ENCODE data around the gene DDHD1. TPM values are rescaled to one million over a fixed set of nuclear protein-coding genes. Genes with fewer than 3 reads are reported as not detected.
"Not testable (repeated sequence)": the region's sequence is repeated elsewhere in the genome, so short reads cannot be mapped to it uniquely, and the experiment has no call there.

DDHD1 gene
- total RNA-seq, 3 donors from 2014 or later (not counting 1 experiment from before 2014, with no cell fraction given) = 76.6 to 82.3 (median 80.9) TPM

DNA sequence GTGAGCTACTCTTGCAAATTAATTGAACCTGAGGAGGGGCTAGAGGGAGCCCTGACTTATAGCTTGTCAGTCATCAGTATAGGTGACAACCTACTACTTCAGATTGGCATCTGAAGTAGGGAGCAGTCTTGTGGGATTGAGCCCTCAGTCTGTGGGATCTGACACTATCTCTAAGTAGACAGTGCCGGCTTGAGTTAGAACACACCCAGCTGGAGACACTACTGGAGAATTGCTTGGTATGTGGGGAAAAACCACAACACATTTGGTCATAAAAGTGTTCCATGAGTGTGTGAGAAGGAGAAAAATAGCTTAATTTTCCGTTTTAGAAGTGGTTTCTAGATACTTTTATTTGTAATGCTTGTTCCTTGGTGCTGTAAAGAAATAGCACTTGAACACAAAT, 30.5 kb upstream of the DDHD1 start:
- Histone ChIP-seq H3K4me1 (ENCODE audit: control insufficient read depth, insufficient read depth, low read length) (peaks cover 9% of the 10 kb centered on the region), H3K9me3 (ENCODE audit: control insufficient read depth, insufficient read depth, low read length) (no peaks in the 10 kb centered on the region), H3K4me3 (ENCODE audit: low read length) (no peak overlapping the region), H3K36me3 (ENCODE audit: control insufficient read depth, insufficient read depth, low read length) (no peaks in the 10 kb centered on the region), H3K27me3 (ENCODE audit: control insufficient read depth, insufficient read depth, low read length) (no peaks in the 10 kb centered on the region), H3K27ac (ENCODE audit: low read length) (no peak overlapping the region)
- TF ChIP-seq, protein P1, sequence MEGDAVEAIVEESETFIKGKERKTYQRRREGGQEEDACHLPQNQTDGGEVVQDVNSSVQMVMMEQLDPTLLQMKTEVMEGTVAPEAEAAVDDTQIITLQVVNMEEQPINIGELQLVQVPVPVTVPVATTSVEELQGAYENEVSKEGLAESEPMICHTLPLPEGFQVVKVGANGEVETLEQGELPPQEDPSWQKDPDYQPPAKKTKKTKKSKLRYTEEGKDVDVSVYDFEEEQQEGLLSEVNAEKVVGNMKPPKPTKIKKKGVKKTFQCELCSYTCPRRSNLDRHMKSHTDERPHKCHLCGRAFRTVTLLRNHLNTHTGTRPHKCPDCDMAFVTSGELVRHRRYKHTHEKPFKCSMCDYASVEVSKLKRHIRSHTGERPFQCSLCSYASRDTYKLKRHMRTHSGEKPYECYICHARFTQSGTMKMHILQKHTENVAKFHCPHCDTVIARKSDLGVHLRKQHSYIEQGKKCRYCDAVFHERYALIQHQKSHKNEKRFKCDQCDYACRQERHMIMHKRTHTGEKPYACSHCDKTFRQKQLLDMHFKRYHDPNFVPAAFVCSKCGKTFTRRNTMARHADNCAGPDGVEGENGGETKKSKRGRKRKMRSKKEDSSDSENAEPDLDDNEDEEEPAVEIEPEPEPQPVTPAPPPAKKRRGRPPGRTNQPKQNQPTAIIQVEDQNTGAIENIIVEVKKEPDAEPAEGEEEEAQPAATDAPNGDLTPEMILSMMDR (IDR thresholded peaks at IDR 0.05) = no peak
- 63% methylated on average over 2 of the region's 2 CpGs for WGBS (ENCODE audit: insufficient coverage)
- Mint-ChIP-seq H3K27ac (no peak overlapping the region), H3K4me1 (peaks cover 15 to 19% of the 10 kb centered on the region in 2 donors), H3K9me3 (no peaks in the 10 kb centered on the region), H3K4me3 (no peak overlapping the region), H3K27me3 (ENCODE audit: low read depth in 2 of 2) (no peaks in the 10 kb centered on the region), H3K36me3 (no peaks in the 10 kb centered on the region)
- intact Hi-C loops (cut with micrococcal nuclease) = no loop called here
- DNase-seq = no peak
- no peak for ATAC-seq

DNA sequence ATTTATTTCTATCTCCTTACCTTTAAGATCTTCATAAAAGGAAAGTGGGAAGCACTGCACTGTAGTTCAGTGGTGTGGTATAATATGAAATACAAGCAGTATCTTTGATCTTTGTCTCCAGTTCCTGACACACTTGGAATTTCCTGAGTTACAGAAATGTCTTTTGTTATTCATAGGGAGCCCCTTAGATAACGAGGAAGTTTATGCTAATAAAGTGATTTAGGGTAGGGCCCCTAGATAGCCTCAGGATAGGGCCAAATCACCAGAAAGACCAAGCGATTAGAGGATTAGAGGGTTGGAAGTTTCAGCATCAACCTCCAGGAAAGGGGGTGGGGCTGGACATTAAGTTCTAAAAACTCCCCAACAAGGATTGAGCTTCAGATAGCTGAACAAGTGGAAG, 29.9 kb upstream of the DDHD1 start:
- Mint-ChIP-seq H3K4me1 (peaks cover 15 to 19% of the 10 kb centered on the region in 2 donors), H3K27ac (no peak overlapping the region), H3K9me3 (no peaks in the 10 kb centered on the region), H3K4me3 (no peak overlapping the region), H3K27me3 (ENCODE audit: low read depth in 2 of 2) (no peaks in the 10 kb centered on the region), H3K36me3 (no peaks in the 10 kb centered on the region)
- intact Hi-C loops (cut with micrococcal nuclease) = no loop called here
- Histone ChIP-seq H3K36me3 (ENCODE audit: control insufficient read depth, insufficient read depth, low read length) (no peaks in the 10 kb centered on the region), H3K4me3 (ENCODE audit: low read length) (no peak overlapping the region), H3K9me3 (ENCODE audit: control insufficient read depth, insufficient read depth, low read length) (no peaks in the 10 kb centered on the region), H3K27ac (ENCODE audit: low read length) (no peak overlapping the region), H3K27me3 (ENCODE audit: control insufficient read depth, insufficient read depth, low read length) (no peaks in the 10 kb centered on the region), H3K4me1 (ENCODE audit: control insufficient read depth, insufficient read depth, low read length) (peaks cover 9% of the 10 kb centered on the region)
- TF ChIP-seq, protein P1 (IDR thresholded peaks at IDR 0.05) = no peak
- ATAC-seq = no peak
- no peak for DNase-seq
- WGBS (ENCODE audit: insufficient coverage) = 82% methylated on average over 2 of the region's 2 CpGs

DNA sequence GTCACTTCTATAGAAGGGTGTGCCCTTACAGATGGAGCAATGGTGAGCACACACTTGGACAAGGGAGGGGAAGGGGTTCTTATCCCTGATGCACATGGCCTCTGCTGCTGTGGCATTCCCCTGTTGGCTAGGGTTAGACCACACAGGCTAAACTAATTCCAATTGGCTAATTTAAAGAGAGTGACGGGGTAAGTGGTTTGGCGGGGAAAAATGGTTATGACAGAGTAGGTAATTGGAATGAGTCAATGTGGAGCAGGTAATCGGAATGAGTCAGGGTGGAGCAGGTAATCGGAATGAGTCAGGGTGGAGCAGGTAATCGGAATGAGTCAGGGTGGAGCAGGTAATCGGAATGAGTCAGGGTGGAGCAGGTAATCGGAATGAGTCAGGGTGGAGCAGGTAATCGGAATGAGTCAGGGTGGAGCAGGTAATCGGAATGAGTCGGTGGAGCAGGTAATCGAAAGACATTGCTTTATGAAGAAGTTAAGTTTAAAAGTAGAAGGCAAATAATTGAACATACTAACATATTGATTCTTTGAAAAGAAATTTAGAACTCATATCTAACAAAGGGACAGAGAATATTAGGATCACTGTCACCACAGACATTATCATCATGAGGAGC, 28.4 kb upstream of the DDHD1 start:
- H3K36me3 Mint-ChIP-seq; H3K4me3 Mint-ChIP-seq; H3K9me3 ChIP-seq (ENCODE audit: control insufficient read depth, insufficient read depth, low read length); H3K9me3 Mint-ChIP-seq; H3K27me3 ChIP-seq (ENCODE audit: control insufficient read depth, insufficient read depth, low read length); H3K36me3 ChIP-seq (ENCODE audit: control insufficient read depth, insufficient read depth, low read length); H3K4me3 ChIP-seq (ENCODE audit: low read length); ATAC-seq; H3K4me1 ChIP-seq (ENCODE audit: control insufficient read depth, insufficient read depth, low read length); H3K27me3 Mint-ChIP-seq (ENCODE audit: low read depth in 2 of 2); intact Hi-C loops (cut with micrococcal nuclease); H3K27ac ChIP-seq (ENCODE audit: low read length): not testable (repeated sequence)
- WGBS (ENCODE audit: insufficient coverage) = 88% methylated on average over 5 of the region's 11 CpGs
- peaks cover 15 to 19% of the 10 kb centered on the region in 2 donors for H3K4me1 Mint-ChIP-seq
- DNase-seq = peak in 1 of 2 donors; percentile 8
- peak overlapping the region; percentile 25 to 83 for H3K27ac Mint-ChIP-seq

DNA sequence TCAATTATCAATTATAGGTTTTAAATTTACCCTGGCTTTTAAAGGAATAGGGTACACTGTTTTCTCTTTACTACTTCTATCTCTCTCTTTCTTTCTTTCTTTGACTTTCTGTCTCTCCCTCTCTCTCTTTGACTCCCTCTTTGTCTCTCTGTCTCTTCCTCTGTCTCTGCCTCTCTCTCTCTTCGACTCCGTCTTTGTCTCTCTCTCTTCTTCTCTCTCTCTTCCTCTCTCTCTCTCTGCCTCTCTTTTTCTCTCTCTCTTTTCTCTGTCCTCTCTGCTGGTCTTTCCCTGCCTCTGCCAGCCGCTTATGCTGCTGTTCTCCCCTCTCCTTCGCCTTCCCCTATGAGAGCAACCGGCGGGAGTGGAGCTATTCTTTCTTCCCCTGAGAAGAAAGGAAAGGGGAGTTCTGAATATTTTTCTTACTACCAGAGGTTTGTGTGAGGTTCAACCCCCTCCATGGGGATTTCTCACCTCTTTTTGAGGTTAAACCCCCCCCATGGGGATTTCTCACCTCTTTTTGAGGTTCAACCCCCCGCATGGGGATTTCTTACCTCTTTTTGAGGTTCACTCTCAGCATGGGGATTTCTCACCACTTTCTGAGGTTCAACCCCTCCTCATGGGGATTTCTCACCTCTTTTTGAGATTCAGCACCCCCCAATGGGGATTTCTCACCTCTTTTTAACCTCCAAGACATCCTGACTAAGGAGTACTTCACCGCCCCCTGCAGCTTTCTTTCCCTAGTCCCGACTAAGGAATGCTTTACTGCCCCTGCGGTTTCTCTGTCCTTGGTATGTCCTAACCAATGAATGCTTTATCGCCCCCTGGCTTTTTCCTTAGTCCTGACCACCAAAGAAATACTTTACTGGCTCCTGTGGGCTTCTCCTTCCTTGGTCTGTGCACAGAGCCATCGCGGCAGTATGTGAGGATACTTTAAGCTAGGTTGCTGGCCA, 27.4 kb upstream of the DDHD1 start:
- no peak overlapping the region for H3K4me3 ChIP-seq (ENCODE audit: low read length)
- no peaks in the 10 kb centered on the region for H3K27me3 ChIP-seq (ENCODE audit: control insufficient read depth, insufficient read depth, low read length)
- peak overlapping the region; percentile 25 to 83 for H3K27ac Mint-ChIP-seq
- DNase-seq (peak in 1 of 2 donors; percentile 79), ATAC-seq (peak; percentile 29 to 89 (median 37))
- H3K9me3 ChIP-seq (ENCODE audit: control insufficient read depth, insufficient read depth, low read length) = no peaks in the 10 kb centered on the region
- TF ChIP-seq, protein P1 (IDR thresholded peaks at IDR 0.05) = no peak
- no peaks in the 10 kb centered on the region for H3K27me3 Mint-ChIP-seq (ENCODE audit: low read depth in 2 of 2)
- H3K9me3 Mint-ChIP-seq = no peaks in the 10 kb centered on the region
- no peaks in the 10 kb centered on the region for H3K36me3 ChIP-seq (ENCODE audit: control insufficient read depth, insufficient read depth, low read length)
- intact Hi-C loops (cut with micrococcal nuclease) = no loop called here
- H3K4me1 Mint-ChIP-seq = peaks cover 15 to 19% of the 10 kb centered on the region in 2 donors
- H3K4me3 Mint-ChIP-seq = no peak overlapping the region
- H3K4me1 ChIP-seq (ENCODE audit: control insufficient read depth, insufficient read depth, low read length) = peaks cover 9% of the 10 kb centered on the region
- no peaks in the 10 kb centered on the region for H3K36me3 Mint-ChIP-seq
- H3K27ac ChIP-seq (ENCODE audit: low read length) = no peak overlapping the region
- 75% methylated on average over 10 of the region's 13 CpGs for WGBS (ENCODE audit: insufficient coverage)

DNA sequence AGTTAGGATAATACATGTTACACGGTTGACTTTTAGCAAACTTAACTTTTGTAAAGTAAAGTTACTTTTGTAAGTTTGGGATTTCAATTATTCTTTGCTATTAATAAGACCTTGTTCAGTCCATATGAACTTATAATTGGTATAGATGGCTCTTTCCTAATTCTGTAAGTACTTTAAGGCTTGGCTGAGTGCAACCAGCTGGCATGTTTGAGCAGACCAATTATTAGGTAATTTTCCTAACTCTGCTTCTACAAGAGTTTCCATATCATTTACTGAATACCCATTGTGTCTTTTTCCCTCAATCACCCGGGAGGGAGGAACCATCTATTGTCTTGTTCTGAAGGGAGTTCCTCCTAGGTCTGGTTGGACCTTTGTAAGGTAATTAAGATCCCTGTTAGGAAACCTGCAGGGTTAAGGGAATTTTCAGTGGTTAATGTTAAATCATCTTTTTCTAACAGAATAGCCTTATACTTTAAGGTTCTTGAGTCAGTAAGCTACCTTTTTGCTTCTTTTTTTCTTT, 26.4 kb upstream of the DDHD1 start:
- Mint-ChIP-seq H3K27ac (peak overlapping the region in 1 of 2 donors; percentile 25), H3K4me1 (peaks cover 15 to 19% of the 10 kb centered on the region in 2 donors)
- H3K27me3 ChIP-seq (ENCODE audit: control insufficient read depth, insufficient read depth, low read length); H3K4me3 ChIP-seq (ENCODE audit: low read length); DNase-seq; H3K9me3 ChIP-seq (ENCODE audit: control insufficient read depth, insufficient read depth, low read length); H3K36me3 Mint-ChIP-seq; H3K4me1 ChIP-seq (ENCODE audit: control insufficient read depth, insufficient read depth, low read length); H3K27ac ChIP-seq (ENCODE audit: low read length); H3K27me3 Mint-ChIP-seq (ENCODE audit: low read depth in 2 of 2); intact Hi-C loops (cut with micrococcal nuclease); H3K4me3 Mint-ChIP-seq; H3K36me3 ChIP-seq (ENCODE audit: control insufficient read depth, insufficient read depth, low read length); H3K9me3 Mint-ChIP-seq; ATAC-seq: not testable (repeated sequence)
- WGBS (ENCODE audit: insufficient coverage) = 100% methylated on average over 1 of the region's 2 CpGs

Data from natural killer cell (primary cell).